GM12864 (cell line): ENCODE data around the gene MAS1.

ENCODE experiments used
- DNase-seq: peaks from one replicate; pipeline ENCODE4 v3.0.0-alpha.2; 2011; ENCODE audit warnings: low read depth
- H3K4me3 ChIP-seq: 2 replicates; pipeline ENCODE4 v1.5.1; 2011; ENCODE audit warnings: mild to moderate bottlenecking, low read depth, low read length, control low read depth
- CTCF ChIP-seq: IDR thresholded peaks from 2 replicates; pipeline ENCODE4 v1.5.1; 2011; ENCODE audit warnings: low read depth, mild to moderate bottlenecking, moderate library complexity, low read length, control low read depth, inconsistent platforms; ENCODE audit errors: missing control alignments

MAS1 gene

GRCh38 chr6:159880412-159880975 lies 10.3 kb upstream of the MAS1 start:
- H3K4me3 ChIP-seq = no peak overlapping the region
- DNase-seq = no peak
- TF ChIP-seq CTCF = no peak

- no peak overlapping the region for H3K4me3 ChIP-seq
- no peak for TF ChIP-seq CTCF
- DNase-seq = no peak
These were observed 6.1 kb upstream of the MAS1 start for GRCh38 chr6:159884720-159885119.

- TF ChIP-seq CTCF = no peak
- H3K4me3 ChIP-seq = no peak overlapping the region
- no peak for DNase-seq
These were observed 4.5 kb upstream of the MAS1 start for GRCh38 chr6:159886270-159886669.

GRCh38 chr6:159887146-159887545 lies 3.6 kb upstream of the MAS1 start:
- DNase-seq = no peak
- TF ChIP-seq CTCF = no peak
- H3K4me3 ChIP-seq = no peak overlapping the region

GRCh38 chr6:159887761-159888160 lies 3.0 kb upstream of the MAS1 start:
- H3K4me3 ChIP-seq = no peak overlapping the region
- DNase-seq = no peak
- TF ChIP-seq CTCF = no peak

GRCh38 chr6:159890201-159890600 lies 587 bp upstream of the MAS1 start:
- no peak for DNase-seq
- TF ChIP-seq CTCF = no peak

GRCh38 chr6:159892053-159892452 lies 1.3 kb downstream of the MAS1 start:
- no peak for DNase-seq
- TF ChIP-seq CTCF = no peak
- H3K4me3 ChIP-seq = no peak overlapping the region

More at GRCh38 chr6:159890201-159890600, 587 bp upstream of the MAS1 start:
- no peak overlapping the region for H3K4me3 ChIP-seq
